ENCODE data around the gene NOD1.
"Not testable (repeated sequence)": the region's sequence is repeated elsewhere in the genome, so short reads cannot be mapped to it uniquely, and the experiment has no call there.

NOD1 gene, protein sequence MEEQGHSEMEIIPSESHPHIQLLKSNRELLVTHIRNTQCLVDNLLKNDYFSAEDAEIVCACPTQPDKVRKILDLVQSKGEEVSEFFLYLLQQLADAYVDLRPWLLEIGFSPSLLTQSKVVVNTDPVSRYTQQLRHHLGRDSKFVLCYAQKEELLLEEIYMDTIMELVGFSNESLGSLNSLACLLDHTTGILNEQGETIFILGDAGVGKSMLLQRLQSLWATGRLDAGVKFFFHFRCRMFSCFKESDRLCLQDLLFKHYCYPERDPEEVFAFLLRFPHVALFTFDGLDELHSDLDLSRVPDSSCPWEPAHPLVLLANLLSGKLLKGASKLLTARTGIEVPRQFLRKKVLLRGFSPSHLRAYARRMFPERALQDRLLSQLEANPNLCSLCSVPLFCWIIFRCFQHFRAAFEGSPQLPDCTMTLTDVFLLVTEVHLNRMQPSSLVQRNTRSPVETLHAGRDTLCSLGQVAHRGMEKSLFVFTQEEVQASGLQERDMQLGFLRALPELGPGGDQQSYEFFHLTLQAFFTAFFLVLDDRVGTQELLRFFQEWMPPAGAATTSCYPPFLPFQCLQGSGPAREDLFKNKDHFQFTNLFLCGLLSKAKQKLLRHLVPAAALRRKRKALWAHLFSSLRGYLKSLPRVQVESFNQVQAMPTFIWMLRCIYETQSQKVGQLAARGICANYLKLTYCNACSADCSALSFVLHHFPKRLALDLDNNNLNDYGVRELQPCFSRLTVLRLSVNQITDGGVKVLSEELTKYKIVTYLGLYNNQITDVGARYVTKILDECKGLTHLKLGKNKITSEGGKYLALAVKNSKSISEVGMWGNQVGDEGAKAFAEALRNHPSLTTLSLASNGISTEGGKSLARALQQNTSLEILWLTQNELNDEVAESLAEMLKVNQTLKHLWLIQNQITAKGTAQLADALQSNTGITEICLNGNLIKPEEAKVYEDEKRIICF

GRCh38 chr7:30478349-30479201, at the start of gene NOD1:
Gene NOD1, minus strand, starts transcription at chr7:30478784. Its CDS starts 21,863 bp downstream, at chr7:30456921.
- peak within 1 kb of the TSS; percentile 53 to 69 (median 66) for H3K4me3 ChIP-seq
- H3K27ac ChIP-seq = peak within 1 kb of the TSS; percentile 60 to 97 (median 92)

- H3K27ac ChIP-seq, H3K4me3 ChIP-seq: not testable (repeated sequence)
Observed at GRCh38 chr7:30527297-30527696, 48.7 kb upstream of the NOD1 start.

DNA sequence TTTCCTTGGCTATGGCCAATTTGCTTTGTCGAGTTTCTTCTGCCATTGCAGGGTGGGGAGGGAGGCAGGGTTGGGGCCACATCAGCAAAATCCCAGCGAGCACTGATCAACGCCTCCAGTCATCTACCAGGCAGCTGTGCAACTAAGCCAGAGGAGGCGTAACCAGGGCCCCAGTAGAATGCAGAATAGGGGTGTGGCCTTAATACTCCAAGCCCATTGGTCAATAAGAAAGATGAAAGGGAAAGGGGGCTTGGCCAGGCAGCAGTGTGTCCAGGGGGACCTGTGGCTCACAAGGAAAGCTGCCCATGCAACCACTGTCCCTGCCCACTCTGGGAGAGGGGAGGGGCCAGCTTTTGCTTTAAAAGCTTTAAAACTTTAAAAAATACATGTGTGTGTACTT, 47.6 kb upstream of the NOD1 start:
- Histone ChIP-seq H3K27ac (no peak overlapping the region), H3K4me3 (no peak overlapping the region)

DNA sequence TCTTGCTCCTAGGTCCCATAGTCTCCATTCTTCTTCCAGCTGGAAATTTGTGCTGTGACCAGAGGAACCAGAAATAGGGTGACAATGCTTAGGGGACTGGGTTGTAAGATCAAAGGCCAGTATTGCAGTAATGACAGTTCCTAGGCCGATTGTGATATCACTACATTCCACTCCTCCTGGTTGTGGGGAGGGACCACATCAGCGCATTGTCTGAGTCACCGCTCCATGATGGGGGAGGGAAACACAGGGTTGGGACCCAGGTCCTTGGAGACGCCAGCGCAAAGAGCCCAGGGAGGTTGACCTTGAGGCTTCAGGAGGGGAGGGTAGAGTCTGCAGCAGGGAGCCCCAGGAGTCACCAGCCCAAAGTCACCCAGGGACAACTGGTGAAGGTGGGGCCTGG, 46.8 kb upstream of the NOD1 start:
- no peak overlapping the region for H3K4me3 ChIP-seq
- no peak overlapping the region for H3K27ac ChIP-seq

DNA sequence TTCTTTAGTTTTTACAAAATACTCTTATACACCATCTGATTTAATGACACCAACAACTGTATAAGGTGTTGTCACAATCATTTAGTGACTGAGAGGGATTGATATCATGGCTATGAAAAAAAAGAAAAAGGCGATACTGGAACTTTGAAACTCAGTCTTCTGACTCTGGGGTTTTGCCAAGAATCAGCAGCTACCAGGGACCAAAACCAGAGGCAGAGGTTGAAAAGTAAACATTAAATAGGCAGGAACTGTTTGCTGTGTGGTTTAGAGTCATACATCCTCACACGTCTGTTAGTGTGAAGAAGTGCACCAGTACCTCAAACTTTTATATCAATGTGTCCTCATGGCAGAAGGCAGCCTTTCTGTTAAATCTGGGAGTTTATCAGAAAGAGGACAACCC, 46.0 kb upstream of the NOD1 start:
- no peak overlapping the region for H3K4me3 ChIP-seq
- no peak overlapping the region for H3K27ac ChIP-seq

GRCh38 chr7:30523466-30523865, 44.9 kb upstream of the NOD1 start:
- Histone ChIP-seq H3K4me3 (no peak overlapping the region), H3K27ac (no peak overlapping the region)

- Histone ChIP-seq H3K27ac (peak overlapping the region in 1 of 21 experiments; percentile 9), H3K4me3 (no peak overlapping the region)
Observed at GRCh38 chr7:30522159-30522558, 43.6 kb upstream of the NOD1 start.

DNA sequence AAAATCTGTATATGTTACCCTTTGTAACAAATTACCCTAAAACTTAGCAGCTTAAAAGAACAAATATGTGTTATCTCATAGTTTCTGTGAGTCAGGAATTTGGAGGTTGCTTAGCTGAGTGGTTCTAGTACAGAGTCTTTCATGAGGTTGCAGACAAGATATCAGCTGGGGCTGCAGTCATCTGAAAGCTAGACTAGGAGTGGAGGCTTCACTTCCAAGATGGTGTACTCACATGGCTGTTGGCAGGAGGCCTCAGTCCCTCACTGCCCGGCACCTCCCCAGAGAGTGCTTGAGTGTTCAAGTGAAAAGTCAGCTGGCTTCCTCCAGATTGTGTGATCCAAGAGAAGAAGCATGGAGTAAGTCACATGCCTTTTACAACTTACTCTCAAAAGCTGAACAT, 42.9 kb upstream of the NOD1 start:
- H3K27ac ChIP-seq = peak overlapping the region in 8 of 21 experiments; percentile 6 to 56 (median 20)
- H3K4me3 ChIP-seq = no peak overlapping the region

GRCh38 chr7:30519122-30519521, 40.5 kb upstream of the NOD1 start:
- Histone ChIP-seq H3K4me3 (no peak overlapping the region), H3K27ac (peak overlapping the region in 3 of 21 experiments; percentile 13 to 56 (median 15))

DNA sequence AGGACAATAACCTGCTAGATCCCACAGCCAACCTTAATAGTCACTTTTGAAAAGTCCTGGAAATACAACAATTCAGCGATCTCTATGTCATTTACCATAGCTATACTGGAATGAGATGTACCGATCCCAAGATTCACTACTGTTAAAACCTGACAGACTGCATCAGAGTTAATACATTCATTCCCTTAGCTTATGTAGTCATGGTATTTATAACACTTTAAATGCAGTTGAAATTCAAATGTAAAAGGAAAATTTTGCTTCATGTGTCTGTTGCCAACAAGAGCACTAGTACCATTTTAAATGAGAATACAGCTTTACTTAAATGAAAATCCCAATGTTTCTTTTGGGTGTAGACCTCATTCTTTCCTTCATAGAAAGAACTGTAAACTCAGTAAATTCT, 37.2 kb upstream of the NOD1 start:
- no peak overlapping the region for H3K27ac ChIP-seq

GRCh38 chr7:30514776-30515175, 36.2 kb upstream of the NOD1 start:
- Histone ChIP-seq H3K27ac (no peak overlapping the region), H3K4me3 (no peak overlapping the region)

More for the DNA sequence above, 37.2 kb upstream of the NOD1 start:
- no peak overlapping the region for H3K4me3 ChIP-seq

DNA sequence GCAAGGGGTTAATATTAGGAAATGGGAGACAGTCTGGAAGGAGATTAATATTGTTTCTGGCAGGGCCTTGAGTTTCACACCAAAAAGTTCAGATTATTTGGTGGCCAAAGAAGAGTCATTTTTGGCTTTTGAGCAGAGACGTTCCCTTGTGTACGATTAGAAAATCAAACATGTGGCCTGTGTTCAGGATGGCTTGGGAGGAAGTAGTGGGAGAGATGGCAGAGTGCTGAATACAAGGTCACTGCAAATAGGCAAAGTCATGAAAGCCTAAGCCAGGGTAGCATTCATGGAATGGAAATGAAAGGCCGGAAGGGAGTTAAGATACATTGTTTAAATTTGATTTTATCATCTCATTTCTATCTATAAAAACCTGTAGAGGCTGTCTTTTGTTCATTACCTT, 35.6 kb upstream of the NOD1 start:
- H3K27ac ChIP-seq = peak overlapping the region in 2 of 21 experiments; percentile 6 to 18
- H3K4me3 ChIP-seq = no peak overlapping the region

- peak overlapping the region in 2 of 21 experiments; percentile 6 to 18 for H3K27ac ChIP-seq
- no peak overlapping the region for H3K4me3 ChIP-seq
Observed at GRCh38 chr7:30513762-30514161, 35.2 kb upstream of the NOD1 start.

GRCh38 chr7:30511973-30512662, 33.5 kb upstream of the NOD1 start:
- Histone ChIP-seq H3K4me3 (no peak overlapping the region), H3K27ac (no peak overlapping the region)

DNA sequence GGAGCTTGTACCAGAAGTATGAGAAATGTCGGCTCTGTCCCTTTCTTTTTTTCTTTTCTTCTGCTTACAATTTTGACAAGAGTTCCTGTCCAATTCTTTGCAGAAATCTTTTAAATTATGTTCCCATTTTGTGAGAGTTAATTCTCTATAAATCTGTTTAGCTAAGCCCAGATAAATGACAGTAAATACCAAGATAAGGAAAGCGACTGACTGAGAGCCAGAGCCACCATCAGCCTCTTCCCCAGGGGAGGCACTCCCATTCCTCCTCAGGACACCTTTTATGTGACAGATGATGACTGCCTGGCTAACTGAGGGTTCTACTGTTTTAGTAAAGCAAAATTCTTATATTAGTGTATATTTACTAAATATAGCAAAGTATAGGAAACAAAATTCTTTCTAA, 32.9 kb upstream of the NOD1 start:
- no peak overlapping the region for H3K4me3 ChIP-seq
- H3K27ac ChIP-seq = no peak overlapping the region

GRCh38 chr7:30510124-30511075, 31.8 kb upstream of the NOD1 start:
- peak overlapping the region in 11 of 21 experiments; percentile 3 to 68 (median 52) for H3K27ac ChIP-seq

DNA sequence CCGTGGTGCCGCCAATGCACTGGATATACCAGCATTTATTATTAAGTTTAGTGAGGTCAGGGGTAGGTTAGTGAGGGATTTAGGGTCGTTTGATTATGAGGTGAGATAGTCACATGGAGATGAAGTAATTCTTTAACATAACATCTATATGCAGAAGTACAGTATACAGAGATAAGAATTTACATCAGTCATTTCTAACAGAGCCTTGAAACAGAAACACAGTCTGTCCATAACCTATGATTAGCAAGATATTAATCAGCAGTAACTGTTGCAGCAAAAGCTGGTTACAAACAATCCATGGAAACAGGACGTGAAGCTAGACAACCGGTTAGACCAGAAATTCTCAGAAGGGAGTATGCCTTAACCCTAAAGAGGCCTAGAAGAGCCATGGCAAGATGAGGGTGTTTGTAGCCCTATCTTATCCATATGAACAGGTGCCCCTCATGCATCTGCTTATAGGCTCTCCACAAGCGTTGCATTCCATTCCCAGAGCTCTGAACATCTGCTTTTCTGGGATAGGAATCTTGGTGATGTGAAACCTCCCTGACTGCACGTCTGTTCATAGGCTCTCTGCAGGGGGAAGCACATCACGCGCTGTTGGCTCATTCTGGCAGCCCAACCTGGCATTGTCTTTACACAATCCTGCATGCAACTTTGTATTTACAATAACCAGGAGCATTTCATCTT, 30.7 kb upstream of the NOD1 start:
- peak overlapping the region in 12 of 21 experiments; percentile 7 to 68 (median 50) for H3K27ac ChIP-seq
- not testable (repeated sequence) for H3K4me3 ChIP-seq

More at GRCh38 chr7:30510124-30511075, 31.8 kb upstream of the NOD1 start:
- no peak overlapping the region for H3K4me3 ChIP-seq
